CD4-positive, alpha-beta T cell treated with Interleukin-17A for 4 hours (primary cell): ENCODE measurements around the gene KMT2C.
A peak's percentile ranks its signal among the peaks of the same experiment; 100 is the strongest.
"Not testable (repeated sequence)": the region's sequence is repeated elsewhere in the genome, so short reads cannot be mapped to it uniquely, and the experiment has no call there.

Experiments used
- DNase-seq: peaks from one replicate; pipeline ENCODE4 v3.0.0-alpha.2; 2020; ENCODE audit warnings: mixed read lengths

Gene KMT2C

DNA sequence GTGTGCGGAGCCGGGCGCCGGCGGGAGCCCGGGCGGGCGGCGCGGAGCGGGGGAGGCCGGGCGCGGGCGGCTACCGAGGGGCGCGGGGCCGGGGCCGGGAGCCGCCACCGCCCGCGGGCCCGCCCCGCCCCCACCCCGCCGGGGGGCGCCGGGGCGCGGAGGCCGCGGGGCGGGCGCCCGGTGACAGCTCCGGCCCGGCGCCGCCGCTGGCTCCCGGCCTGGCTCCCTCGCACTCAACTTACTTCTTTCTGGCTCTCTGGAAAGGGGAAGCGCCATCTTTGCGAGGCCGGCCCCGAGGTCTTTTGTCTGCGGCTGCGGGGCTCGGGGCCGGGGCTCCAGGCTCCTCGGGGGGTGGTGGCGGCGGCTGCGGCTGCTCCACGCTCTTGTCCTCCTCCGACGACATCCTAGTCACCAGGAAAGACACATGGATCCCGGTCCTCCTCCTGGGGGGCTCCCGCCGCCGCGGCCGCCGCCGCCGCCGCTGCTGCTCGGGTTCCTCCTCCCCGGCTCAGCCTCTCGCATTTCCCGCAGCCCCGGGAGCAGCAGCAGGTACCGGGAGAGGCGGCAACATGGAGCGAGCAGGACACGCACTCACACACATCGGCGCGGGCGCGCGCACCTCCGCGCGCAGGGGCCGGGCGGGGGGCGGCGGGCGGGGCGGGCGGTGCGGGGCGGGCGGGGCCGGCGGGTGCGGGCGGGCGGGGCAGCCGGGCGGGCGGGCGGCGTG, at the start of gene KMT2C:
Gene KMT2C, minus strand, starts transcription at position 620 of the 727 bp plus-strand sequence. Its CDS starts 217 bp downstream, at position 403.
- DNase-seq: peak; percentile 73

DNA sequence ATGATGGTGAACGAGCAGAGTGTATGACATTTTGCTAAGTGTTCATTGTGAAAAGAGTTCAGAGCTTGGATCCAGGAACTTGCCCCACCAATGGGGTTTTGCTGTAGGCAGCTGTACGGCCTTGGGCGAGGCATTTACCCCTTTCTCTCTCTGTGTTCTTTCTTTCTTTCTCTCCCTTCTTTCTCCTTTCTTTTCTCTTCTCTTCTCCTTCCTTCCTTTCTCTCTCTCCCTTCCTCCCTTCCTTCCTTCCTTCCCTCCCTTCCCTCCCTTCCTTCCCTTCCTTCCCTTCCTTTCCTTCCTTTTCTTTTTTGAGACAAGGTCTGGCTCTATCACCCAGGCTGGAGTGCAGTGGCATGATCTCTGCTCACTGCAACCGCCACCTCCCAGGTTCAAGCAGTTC, 45.3 kb upstream of the KMT2C start:
- no peak for DNase-seq

DNA sequence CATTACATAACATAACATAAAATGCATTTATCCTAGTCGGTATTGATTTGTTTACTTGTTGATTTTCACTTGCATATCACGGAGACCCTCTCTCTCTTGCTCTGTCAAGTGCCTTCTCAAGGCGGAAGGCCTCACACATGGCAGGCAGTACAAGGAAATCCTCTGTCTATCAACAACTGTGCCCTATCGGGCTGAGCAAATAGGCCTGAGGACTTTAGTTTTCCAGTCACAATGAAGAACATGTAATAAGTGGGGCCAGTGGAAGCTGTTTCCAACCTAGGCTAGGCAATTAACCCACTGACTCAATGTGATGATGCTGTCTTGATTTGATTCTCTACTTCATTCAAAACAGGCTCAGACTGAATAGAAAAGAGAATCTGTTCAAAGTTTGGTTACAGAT, 44.9 kb upstream of the KMT2C start:
- DNase-seq: no peak

DNA sequence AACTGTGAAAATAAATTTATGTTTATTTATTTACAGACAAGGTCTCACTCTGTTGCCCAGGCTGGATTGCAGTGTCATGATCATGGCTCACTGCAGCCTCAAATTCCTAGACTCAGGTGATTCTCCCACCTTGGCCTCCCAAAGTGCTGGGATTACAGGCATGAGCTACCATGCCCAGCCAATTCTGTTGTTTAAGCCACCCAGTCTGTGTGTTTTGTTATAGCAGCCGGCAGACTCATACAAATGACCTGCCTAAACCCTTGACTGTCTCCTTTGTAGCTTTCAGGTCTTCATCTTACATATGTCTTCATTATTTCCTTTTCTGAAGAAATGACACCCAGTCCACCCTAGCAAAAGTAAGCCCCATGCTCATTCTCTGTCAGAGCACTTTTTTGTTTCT, 43.8 kb upstream of the KMT2C start:
- DNase-seq: no peak

DNA sequence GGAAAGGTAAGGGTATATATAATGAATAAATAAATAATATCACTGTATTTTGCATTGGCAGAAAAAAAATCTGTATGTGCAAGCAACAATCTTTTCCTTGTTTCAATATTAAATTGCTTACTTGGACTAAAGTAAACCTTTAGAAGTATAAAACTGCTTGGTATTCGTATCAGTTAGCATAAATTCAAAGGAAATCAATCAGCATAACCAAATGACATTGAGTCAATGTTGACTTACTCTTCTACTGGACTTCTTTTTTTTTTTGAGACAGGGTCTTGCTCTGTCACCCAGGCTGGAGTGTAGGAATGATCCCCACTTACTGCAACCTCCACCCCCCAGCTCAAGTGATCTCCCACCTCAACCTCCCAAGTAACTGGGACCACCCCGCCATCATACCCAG, 42.3 kb upstream of the KMT2C start:
- DNase-seq: no peak

DNA sequence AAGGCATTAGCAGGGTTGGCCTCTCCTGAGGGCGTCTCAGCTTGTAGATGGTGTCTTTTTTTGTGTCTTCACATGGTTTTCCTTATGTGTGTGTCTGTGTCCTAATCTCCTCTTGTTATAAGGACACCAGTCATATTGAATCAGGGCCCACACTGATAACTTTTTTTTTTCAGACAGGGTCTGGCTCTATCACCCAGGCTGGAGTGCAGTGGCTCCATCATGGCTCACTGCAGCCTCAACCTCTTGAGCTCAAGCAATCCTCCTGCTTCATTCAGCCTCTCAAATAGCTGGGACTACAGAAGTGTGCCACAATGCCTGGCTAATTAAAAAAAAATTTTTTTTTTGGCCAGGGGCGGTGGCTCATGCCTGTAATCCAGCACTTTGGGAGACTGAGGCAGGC, 41.3 kb upstream of the KMT2C start:
- no peak for DNase-seq

DNA sequence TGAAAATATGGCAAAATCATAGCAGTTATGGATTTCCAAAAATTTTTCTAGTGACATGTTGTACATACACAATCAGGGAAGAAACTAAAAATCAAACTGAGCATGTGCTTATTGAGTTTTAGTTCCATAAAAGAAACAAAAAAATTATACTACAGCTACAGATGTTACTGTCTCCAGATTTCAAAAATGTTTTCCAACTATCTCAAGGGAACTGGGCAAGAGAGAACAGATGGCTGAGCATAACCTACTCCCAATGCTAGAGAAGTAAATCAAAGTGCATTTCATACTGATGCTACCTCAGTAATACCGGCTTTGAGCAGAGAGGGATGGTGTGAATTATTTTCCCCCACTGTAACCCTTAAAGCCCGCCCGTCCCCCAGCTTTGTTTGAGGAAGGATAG, 40.7 kb upstream of the KMT2C start:
- DNase-seq: no peak

DNA sequence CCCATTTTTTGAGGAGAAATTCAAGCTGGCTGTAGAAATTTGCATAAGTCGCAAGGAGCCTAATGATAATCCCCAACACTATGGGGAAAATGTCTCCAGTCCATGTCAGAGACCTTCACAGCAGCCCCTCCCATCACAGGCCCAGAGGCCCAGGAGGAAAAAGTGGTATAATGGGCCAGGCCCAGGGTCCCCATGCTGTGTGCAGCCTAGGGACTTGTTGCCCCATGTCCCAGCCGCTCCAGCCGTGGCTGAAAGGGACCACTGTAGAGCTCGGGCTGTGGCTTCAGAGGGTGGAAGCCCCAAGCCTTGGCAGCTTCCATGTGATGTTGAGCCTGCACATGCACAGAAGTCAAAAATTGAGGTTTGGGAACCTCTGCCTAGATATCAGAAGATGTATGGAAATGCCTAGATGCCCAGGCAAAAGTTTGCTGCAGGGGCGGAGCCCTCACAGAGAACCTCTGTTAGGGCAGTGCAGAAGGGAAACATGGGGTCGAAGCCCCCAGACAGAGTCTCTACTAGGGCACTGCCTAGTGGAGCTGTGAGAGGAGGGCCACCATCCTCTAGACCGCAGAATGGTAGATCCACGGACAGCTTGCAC, 35.3 kb upstream of the KMT2C start:
- DNase-seq: not testable (repeated sequence)

DNA sequence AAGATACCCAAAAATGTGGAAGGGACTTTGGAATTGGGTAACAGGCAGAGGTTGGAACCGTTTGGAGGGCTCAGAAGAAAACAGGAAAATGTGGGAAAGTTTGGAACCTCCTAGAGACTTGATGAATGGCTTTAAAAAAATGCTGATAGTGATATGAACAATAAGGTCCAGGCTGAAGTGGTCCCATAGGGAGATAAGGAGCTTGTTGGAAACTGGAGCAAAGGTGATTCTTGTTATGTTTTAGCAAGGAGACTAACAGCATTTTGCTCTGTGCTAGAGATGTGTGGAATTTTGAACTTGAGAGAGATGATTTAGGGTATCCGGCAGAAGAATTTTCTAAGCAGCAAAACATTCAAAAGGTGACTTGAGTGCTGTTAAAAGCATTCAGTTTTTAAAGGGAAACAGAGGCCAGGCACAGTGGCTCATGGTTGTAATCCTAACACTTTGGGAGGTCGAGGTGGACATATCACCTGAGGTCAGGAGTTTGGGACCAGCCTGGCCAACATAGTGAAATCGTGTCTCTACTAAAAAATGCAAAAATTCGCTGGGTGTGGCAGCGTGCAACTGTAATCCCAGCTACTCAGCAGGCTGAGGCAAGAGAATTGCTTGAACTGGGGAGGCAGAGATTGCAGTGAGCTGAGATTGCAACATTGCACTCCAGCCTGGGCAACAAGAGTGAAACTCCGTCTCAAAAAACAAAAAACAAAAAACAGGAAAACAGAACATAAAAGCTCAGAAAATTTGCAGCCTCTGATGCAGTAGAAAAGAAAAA, 34.6 kb upstream of the KMT2C start:
- not testable (repeated sequence) for DNase-seq

DNA sequence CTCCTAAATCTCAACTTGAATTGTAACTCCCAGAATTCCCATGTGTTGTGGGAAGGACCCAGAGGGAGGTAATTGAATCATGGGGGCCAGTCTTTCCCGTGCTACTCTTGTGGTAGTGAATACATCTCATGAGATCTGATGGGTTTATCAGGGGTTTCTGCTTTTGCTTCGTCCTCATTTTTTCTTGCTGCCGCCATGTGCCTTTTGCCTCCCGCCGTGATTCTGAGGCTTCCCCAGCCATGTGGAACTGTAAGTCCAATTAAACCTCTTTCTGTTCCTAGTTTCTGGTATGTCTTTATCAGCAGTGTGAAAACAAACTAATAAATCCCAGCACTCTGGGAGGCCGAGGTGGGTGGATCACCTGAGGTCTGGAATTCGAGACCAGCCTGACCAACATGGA, 33.8 kb upstream of the KMT2C start:
- DNase-seq: not testable (repeated sequence)

DNA sequence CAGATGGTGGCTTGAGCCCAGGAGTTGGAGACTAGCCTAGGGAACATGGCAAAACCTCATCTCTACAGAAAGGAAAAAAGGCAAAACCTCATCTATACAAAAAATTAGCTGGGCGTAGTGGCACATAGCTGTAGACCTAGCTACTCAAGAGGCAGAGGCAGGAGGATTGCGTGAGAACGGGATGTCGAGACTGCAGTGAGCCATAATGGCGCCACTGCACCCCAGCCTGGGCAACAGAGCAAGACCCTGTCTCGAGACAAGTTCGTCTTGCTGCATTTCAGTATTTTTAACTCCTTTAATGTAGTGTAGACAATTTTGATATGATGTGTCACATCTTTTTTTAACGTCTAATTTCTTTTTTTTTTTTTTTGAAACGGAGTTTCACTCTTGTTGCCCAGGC, 31.4 kb upstream of the KMT2C start:
- DNase-seq: no peak

DNA sequence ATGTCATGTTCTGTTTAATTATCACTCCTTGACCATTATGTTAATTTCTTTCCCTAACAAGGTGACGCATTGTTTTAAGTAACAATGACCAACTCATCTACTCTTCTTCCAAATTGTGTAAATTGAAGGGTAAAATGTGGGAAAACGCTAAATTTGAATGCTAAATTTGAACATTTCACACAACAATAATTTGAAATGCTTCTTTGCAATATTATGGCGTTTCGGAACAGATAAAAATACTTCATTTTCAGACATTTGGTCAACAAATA, 29.2 kb upstream of the KMT2C start:
- DNase-seq: no peak

DNA sequence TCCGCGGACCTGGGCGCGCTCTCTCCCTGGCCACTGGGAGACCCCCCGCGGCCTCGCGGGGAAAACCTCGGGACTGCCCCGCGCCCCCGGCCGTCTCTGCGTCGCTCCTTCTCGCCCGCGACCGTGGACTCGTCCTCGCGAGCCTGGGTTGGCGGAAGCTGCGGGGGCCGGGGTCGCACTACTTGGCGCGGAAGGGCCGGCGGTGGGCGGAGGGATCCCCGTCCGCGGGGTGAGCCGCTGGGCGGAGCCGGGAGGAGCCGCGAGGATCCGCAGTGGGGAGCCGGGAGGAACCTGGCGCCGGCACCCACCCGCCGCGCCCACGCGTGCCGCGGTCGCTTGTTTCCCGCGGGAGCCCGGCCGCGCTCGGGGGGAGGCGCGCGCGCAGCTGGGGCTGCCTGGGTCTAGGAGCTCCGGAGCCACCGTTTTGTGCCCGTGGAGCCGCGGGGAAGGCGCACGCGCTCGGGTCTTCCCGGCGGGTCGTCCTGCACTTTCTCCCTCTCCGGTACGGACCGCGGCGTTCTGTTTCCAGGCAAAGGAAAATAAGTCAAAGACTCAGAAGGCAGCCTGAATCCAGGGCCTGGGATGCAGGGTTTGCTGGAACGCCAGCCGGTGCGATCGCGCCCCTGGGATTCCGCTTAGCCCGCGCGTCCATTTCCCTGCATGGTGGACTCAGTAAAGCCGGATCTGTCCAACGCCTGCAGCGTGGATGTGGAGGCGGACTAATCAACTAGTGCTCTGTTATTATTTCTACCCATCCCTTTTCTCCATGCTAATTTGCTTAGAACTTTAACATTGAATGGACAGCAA, 28.7 kb upstream of the KMT2C start:
- DNase-seq: peak; percentile 64

DNA sequence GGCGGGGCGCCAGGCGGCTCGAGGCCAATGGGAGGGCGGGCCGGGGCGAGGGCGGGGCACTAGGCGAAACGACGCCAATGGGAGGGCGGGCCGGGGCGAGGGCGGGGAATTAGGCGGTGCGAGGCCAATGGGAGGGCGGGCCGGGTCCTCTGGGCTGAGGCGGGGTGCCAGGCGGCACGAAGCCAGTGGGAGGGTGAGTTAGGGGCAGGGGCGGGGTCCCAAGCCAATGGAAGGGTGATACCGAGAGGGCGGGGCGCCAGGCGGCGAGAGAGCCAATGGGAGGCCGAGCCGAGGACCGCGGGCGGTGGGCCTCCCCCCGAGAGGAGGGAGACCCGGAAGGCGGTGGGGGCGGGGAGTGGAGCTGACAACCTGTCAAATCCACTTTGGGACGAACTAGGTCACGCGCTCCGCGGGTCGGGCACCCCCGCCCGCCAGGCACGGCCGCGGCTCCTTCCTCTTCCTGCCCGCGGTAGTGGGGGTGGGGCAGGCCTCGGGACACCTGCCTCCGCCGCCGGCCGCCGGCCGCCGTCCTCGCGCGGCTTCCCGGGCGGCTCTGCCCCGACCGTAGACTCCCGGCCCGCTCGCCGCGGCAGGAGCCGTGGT, 28.0 kb upstream of the KMT2C start:
- peak; percentile 100 for DNase-seq

DNA sequence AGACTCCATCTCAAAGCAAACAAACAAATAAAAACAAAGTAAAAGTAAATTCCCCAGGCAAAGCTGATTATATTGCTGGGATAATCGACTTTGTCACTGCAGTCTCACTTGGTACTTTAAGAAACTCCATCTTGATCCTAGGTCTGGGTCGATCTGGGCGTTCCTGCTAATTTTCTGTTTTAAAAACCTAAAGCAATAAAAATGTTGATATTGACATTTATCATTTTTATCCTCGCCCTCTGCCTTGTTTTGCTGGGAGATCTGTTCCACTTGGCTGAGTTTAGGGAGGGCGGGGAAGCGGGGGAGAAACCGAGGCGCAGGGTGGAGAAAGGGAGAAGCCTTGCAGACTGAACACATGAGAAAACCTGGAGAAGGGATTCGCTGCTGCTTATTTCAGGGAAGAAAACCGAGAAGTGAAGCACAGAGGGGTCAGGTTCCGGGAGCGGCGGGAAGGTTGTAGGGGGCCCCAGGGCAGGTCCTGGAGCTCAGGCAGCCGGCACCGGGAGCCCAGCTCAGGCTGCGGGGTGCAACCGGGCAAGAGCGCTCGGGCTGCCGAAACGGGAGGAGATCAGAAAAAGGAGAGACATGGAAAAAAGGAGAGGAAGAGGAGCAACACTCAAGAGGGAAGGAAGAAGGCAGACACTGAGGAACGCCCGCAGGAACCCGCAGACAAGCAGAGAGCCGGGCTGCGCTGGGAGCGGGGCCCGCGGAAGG, 27.3 kb upstream of the KMT2C start:
- DNase-seq: no peak

DNA sequence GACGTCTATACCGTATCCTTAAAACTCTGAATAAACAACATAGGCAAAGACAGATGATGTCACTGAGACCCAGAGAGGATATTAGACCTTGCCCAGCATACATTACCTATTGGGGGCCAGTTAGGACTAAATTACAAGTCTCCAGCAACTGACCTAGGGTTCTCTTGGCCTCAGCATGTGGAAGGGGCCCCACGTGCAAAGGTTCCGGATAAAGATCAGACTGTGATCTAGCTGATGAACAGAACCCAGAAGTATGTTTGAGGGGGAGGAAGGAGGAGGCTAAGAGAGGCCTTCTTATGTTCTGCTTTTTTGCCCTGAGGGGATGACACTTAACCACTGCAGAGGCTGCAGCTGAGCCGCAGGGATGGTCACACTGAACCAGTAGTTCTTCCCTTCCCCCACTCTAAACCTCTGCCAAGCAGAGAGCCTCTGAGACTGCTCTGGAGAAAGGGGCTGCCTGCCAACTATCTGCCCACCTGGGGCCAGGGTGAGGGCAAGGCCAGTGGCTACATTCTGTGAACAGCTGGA, 24.0 kb upstream of the KMT2C start:
- DNase-seq: no peak

DNA sequence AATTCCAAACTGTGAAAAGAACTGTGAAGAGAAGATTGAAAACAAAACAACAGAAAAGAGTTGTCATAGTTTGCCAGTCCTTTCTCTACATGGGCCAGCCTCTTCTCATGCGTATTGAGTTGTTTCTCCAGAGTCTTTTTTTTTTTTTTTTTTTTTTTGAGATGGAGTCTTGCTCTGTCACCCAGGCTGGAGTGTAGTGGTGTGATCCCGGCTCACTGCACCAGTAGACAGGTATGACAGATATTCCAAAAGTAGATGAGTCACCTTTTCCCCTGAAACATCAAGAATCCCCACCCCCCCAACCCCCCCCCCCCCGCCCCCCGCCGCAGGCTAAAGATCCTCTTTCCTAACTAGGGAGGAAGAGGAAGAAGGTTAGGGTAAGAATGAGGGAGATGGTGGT, 15.6 kb upstream of the KMT2C start:
- DNase-seq: no peak

DNA sequence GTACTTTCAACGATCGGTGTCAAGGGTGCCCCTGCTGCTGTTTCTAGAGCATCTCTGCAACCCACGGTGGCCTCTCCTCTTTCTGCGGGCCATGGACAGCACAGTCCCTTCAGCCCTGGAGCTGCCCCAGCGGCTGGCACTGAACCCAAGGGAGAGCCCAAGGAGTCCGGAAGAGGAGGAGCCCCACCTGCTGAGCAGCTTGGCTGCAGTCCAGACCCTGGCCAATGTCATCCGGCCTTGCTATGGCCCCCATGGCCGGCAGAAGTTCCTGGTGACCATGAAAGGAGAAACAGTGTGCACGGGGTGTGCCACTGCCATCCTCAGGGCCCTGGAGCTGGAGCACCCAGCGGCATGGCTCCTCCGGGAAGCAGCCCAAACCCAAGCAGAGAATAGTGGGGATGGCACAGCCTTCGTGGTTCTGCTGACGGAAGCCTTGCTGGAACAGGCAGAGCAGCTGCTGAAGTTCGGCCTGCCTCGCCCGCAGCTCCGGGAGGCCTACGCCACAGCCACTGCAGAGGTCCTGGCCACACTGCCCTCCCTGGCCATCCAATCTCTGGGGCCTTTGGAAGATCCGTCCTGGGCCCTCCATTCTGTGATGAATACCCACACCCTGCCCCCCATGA, 9.7 kb upstream of the KMT2C start:
- not testable (repeated sequence) for DNase-seq

DNA sequence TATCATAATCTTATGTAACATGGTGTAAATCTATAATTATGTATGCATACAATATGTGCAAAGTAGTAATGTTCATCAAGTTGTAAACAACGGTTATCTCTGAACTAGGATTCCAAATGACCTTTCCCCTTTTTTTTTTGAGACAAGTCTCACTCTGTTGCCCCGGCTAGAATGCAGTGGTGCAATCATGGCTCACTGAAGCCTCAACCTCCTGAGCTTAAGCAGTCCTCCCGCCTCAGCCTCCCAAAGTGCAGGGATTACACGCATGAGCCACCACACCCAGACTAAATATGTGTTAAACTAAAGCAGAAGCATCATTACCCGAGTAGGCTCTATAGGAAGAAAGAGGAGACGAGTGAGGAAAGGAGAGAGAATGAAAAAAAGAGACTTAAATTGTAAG, 7.8 kb upstream of the KMT2C start:
- DNase-seq: no peak

DNA sequence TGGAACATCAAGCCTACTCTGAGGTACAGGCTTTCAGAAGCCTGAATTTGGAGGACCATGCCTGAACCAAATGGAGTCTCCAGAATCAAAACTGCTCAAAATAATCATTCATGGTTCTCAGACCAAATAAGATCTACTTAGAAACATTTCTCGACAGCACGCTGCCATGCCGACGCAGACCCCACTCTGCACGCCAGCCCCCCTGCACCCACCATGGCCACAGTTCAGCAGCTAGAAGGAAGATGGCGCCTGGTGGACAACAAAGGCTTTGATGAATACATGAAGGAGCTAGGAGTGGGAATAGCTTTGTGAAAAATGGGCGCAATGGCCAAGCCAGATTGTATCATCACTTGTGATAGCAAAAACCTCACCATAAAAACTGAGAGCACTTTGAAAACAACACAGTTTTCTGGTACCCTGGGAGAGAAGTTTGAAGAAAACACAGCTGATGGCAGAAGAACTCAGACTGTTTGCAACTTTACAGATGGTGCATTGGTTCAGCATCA, 6.6 kb upstream of the KMT2C start:
- no peak for DNase-seq

DNA sequence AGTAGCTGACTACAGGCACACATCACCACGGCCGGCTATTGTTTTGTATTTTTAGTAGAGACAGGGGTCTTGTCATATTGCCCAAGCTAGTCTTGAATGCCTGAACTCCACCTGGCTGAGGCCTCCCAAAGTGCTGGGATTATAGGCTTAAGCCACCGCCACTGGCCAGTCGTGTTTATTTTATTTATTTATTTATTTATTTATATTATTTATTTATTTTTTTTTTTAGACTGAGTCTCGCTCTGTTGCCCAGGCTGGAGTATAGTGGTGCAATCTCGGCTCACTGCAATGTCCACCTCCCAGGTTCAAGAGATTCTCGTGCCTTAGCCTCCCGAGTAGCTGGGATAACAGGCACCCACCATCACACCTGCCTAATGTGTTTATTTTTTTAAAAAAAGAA, 6.0 kb upstream of the KMT2C start:
- DNase-seq: not testable (repeated sequence)
